ENCODE data around the gene CCDC14. TPM values are rescaled to one million over a fixed set of nuclear protein-coding genes. Genes with fewer than 3 reads are reported as not detected.
"Not testable (repeated sequence)": the region's sequence is repeated elsewhere in the genome, so short reads cannot be mapped to it uniquely, and the experiment has no call there.

CCDC14 gene
- total RNA-seq, 1 experiment from 2014 or later = 52.4 TPM

DNA sequence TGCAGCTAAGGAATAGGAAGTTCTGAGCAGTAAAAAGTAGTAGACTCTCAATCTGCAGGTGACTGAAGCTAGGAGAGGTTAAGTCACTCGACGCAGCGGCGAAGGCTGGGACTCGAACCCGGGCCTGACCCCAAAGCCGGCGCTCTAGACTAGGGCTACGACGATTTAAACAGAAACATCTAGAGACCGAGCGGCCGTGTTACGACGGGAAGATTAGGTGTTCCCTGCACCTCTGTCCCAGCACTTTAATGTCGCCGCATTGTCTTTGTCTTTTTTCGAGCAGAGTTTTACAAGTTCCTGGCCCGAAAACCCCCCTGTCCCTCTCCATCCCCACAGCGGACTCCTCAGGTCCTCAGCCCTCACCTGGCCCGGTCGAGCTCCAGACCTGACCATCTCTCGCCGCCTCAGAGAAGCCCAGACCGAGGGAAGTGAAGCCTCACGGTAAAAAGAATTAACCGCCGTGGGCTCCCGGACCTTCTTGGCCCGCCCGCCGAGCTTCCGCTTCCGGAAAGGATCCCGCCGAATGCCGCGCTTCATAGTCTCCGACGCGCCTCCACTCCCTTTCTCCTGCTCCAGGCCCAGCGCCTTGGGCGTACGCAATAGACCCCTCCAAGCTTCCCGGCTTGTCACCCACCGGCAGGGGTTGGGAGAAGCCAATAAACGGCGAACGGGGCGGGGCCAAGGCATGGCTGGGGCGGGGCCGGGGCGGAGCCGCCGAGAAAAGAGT, at the start of gene CCDC14 (continued):
- no peak; the same call in 1 of the 2 replicates for TF ChIP-seq SMAD3 (CRISPR knock-in tag; IDR thresholded peaks at IDR 0.05; ENCODE audit: borderline replicate concordance)
- 0 out of 2 replicates have a peak, but pooled peaks have one; percentile 62 for TF ChIP-seq ZBTB21 (CRISPR knock-in tag; IDR thresholded peaks at IDR 0.05; ENCODE audit: borderline replicate concordance)

DNA sequence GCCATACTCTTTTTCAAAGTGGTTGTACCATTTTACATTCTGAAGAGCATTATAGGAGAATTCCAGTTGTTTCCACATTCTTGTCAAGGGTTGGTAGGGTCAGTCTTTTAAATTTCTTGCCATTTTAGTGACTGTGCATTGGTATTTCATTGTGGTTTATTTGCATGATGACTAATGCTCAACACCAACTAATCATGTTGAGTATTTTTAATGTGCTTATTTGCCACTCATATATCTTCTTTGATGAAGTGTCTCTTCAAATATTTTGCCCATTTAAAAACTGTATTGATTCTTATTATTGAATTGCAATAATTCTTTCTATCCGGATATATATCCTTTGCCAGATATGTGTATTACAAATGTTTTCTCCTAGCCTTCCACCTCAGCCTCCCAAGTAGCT, 47.3 kb upstream of the CCDC14 start:
- ATAC-seq, H3K36me3 Mint-ChIP-seq: not testable (repeated sequence)

DNA sequence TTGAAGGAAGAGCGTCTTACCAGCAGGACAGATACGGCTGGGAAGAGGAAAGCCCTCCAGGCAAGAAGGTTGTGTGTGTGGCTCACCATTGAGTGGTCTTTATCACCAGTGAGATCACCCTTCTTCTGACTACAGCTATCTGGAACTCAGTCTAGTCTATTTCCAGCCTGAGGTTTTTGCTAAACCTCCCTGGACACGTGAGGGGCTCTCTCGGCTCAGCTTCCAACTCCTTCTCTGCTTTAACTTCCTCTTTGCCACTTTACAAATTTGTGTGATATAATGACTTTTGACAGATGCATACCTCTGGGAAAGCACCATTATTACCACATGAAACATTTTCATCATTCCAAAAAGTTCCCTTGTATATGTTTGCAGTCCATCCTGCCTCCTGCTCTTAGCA, 46.2 kb upstream of the CCDC14 start:
- POLR2A ChIA-PET = no interaction called here
- peaks cover 21% of the 10 kb centered on the region for H3K27me3 Mint-ChIP-seq (ENCODE audit: low read depth)
- CTCF ChIA-PET = no interaction called here
- H3K4me3 Mint-ChIP-seq = no peak overlapping the region
- H3K27ac Mint-ChIP-seq = no peak overlapping the region
- DNase-seq (ENCODE audit: low spot score) (no peak), ATAC-seq (no peak)
- H3K9me3 Mint-ChIP-seq = no peaks in the 10 kb centered on the region
- TF ChIP-seq, protein P1, sequence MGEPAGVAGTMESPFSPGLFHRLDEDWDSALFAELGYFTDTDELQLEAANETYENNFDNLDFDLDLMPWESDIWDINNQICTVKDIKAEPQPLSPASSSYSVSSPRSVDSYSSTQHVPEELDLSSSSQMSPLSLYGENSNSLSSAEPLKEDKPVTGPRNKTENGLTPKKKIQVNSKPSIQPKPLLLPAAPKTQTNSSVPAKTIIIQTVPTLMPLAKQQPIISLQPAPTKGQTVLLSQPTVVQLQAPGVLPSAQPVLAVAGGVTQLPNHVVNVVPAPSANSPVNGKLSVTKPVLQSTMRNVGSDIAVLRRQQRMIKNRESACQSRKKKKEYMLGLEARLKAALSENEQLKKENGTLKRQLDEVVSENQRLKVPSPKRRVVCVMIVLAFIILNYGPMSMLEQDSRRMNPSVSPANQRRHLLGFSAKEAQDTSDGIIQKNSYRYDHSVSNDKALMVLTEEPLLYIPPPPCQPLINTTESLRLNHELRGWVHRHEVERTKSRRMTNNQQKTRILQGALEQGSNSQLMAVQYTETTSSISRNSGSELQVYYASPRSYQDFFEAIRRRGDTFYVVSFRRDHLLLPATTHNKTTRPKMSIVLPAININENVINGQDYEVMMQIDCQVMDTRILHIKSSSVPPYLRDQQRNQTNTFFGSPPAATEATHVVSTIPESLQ (CRISPR knock-in tag; IDR thresholded peaks at IDR 0.05) = no peak
- TF ChIP-seq GRHL2 (CRISPR knock-in tag; IDR thresholded peaks at IDR 0.05; ENCODE audit: insufficient replicate concordance, severe bottlenecking) (no peak), NR1H2 (CRISPR knock-in tag; IDR thresholded peaks at IDR 0.05) (no peak), NFYB (CRISPR knock-in tag; conservative IDR thresholded peaks at IDR 0.05; ENCODE audit: low read depth) (no peak), NR3C1 (CRISPR knock-in tag; conservative IDR thresholded peaks at IDR 0.05; ENCODE audit: low read depth) (no peak), NFE2L1 (CRISPR knock-in tag; IDR thresholded peaks at IDR 0.05) (no peak), FOXJ3 (CRISPR knock-in tag; IDR thresholded peaks at IDR 0.05; ENCODE audit: borderline replicate concordance) (no peak)
- H3K4me1 Mint-ChIP-seq = no peaks in the 10 kb centered on the region
- H3K36me3 Mint-ChIP-seq = no peaks in the 10 kb centered on the region

More for the DNA sequence above, 47.3 kb upstream of the CCDC14 start:
- H3K27ac Mint-ChIP-seq; H3K9me3 Mint-ChIP-seq; H3K4me3 Mint-ChIP-seq; POLR2A ChIA-PET; CTCF ChIA-PET; DNase-seq (ENCODE audit: low spot score); H3K4me1 Mint-ChIP-seq: not testable (repeated sequence)
- H3K27me3 Mint-ChIP-seq (ENCODE audit: low read depth) = peaks cover 26% of the 10 kb centered on the region

DNA sequence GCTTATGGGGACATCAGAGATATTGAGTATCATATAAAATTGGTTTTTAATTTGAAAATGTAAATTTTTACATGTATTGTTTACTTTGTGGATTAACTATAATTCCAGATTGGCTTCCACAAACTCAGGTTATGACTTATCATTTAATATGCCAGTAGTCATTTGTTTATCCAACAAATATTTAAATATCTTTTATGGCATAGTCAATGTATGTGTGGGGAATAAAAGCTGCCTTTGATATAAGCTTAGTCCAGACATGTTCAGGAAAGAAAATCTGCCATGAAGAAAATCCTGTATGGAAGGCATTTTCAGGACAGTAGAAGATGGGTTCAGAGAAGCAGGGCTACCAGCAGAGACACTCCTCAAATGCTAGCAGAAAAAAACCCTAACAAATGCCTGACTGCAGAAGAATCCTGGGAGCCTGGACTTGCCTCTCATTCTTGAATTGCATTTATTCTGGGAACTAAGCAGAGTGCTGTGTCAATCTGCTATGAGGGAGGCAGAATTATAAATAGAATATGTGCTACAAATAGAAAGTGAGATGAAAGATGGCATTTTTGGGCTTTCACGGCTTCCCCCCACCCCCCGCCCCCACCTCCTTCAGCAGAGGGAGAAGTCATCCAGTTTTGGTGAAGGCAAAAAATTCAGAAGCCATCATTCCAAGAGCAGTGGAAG, 41.5 kb upstream of the CCDC14 start:
- peaks cover 40% of the 10 kb centered on the region for H3K27me3 Mint-ChIP-seq (ENCODE audit: low read depth)
- DNase-seq (ENCODE audit: low spot score); ATAC-seq; H3K4me1 Mint-ChIP-seq; H3K9me3 Mint-ChIP-seq; H3K36me3 Mint-ChIP-seq; H3K4me3 Mint-ChIP-seq; H3K27ac Mint-ChIP-seq; POLR2A ChIA-PET: not testable (repeated sequence)
- CTCF ChIA-PET = interaction anchor here (1.1 kb wide), 1 partner anchor 30 kb away, joined by 3 read pairs; the partner anchor contains the start of gene KALRN

DNA sequence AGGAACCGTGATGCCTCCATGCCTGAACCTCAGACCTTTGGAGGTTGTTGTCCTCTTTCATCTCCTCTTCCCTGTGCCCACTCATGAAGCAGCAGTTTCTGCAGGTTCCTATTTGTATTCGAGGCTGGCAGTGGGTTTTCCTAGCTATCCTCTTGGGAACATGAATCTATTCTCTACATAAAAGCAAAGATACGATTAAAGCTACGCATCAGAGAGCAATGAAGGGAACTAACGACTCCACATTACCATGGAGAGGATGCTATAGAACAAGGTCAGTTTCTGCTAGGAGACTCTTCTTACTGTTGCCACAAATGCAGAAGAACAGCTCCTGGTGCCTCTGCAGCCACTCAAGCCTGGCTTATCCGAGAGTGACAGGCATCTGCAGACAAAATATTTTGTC, 40.3 kb upstream of the CCDC14 start:
- CTCF ChIA-PET; H3K4me3 Mint-ChIP-seq; H3K9me3 Mint-ChIP-seq; DNase-seq (ENCODE audit: low spot score); H3K4me1 Mint-ChIP-seq; ATAC-seq; POLR2A ChIA-PET; H3K27ac Mint-ChIP-seq; H3K36me3 Mint-ChIP-seq: not testable (repeated sequence)
- H3K27me3 Mint-ChIP-seq (ENCODE audit: low read depth) = peaks cover 46% of the 10 kb centered on the region

DNA sequence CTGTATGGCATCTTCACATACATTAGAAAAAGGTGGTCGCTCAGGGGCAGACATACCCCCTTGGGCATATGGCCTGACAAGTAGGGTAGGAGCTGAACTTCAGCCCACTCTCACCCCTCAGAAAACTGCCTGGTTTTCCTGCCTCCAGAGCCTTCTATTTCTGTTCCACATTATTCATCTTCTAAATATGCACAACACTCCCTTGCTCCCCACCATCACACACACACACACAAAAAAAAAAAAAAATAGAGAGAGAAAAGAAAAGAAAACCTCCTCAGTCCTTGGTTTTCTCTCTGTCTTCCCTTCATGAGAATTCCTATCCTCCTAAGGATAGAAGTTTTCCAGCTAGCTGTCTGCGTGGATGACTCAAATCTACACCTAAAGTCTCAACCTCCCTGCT, 36.5 kb upstream of the CCDC14 start:
- CTCF ChIA-PET = no interaction called here
- no peak for DNase-seq (ENCODE audit: low spot score)
- ATAC-seq = no peak
- POLR2A ChIA-PET = no interaction called here
- Mint-ChIP-seq H3K36me3 (no peaks in the 10 kb centered on the region), H3K9me3 (peaks cover 5% of the 10 kb centered on the region), H3K4me1 (no peaks in the 10 kb centered on the region), H3K27me3 (ENCODE audit: low read depth) (peaks cover 45% of the 10 kb centered on the region), H3K4me3 (no peak overlapping the region), H3K27ac (no peak overlapping the region)
- TF ChIP-seq FOXK1 (CRISPR knock-in tag; IDR thresholded peaks at IDR 0.05) = no peak
- TF ChIP-seq, protein P2, sequence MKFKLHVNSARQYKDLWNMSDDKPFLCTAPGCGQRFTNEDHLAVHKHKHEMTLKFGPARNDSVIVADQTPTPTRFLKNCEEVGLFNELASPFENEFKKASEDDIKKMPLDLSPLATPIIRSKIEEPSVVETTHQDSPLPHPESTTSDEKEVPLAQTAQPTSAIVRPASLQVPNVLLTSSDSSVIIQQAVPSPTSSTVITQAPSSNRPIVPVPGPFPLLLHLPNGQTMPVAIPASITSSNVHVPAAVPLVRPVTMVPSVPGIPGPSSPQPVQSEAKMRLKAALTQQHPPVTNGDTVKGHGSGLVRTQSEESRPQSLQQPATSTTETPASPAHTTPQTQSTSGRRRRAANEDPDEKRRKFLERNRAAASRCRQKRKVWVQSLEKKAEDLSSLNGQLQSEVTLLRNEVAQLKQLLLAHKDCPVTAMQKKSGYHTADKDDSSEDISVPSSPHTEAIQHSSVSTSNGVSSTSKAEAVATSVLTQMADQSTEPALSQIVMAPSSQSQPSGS (CRISPR knock-in tag; IDR thresholded peaks at IDR 0.05; ENCODE audit: borderline replicate concordance, low read depth) = no peak
- no peak for TF ChIP-seq CREB1 (CRISPR knock-in tag; IDR thresholded peaks at IDR 0.05)
- no peak for TF ChIP-seq CREM (CRISPR knock-in tag; IDR thresholded peaks at IDR 0.05)
- TF ChIP-seq TCF7 (CRISPR knock-in tag; IDR thresholded peaks at IDR 0.05; ENCODE audit: low read depth) = no peak
- TF ChIP-seq, protein P3, sequence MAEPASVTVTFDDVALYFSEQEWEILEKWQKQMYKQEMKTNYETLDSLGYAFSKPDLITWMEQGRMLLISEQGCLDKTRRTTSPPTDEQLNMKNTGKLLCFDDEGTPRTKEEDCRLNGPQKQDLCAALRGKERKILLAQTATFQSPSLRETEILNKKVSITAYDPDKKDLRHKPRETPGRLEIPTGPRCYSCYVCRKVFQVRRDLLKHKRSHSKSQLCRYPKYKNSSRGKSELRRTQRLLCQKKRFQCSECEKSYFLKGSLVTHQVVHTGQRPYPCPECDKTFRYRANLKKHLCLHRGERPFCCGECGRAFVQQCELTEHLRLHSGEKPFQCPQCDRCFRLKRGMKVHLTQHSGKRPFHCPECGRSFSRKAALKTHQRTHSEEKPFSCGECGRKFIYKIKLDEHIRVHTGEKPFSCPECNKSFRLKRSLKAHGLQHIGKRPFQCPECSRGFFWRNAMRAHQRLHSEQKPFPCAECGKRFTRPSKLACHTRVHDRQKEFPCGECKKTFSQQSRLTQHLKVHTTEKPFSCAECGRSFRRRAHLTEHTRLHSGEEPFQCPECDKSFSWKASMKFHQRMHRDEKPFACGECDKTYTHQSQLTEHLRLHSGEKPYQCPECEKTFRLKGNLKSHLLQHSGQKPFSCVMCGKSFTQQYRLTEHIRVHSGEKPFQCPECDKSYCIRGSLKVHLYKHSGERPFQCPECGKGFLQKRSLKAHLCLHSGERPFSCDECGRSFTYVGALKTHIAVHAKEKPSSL (CRISPR knock-in tag; conservative IDR thresholded peaks at IDR 0.05) = no peak
- TF ChIP-seq ZNF423 (CRISPR knock-in tag; IDR thresholded peaks at IDR 0.05) = no peak
